ENCODE measurements around the gene GSTM3.
"Not testable (repeated sequence)": the region's sequence is repeated elsewhere in the genome, so short reads cannot be mapped to it uniquely, and the experiment has no call there.

GSTM3 gene

DNA sequence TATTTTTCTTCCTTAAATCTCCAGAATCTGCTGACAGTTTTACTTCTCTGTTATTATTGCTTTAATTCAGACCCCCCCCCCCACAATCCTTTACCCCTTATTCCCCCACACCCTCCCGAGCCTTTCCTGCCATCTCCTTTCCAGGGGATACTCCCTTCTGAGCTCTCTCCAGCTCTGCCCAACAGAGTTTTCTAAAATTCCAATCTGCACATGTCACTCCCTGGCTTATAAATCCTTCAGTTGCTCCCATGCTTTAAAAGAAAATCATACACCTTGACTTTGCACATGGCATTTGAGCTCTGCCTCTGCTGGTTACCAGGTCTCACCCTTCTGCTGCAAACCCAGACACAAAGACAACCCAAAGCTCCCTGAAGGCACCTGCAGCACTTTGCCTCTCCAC lies 34.6 kb upstream of the GSTM3 start:
- DNase-seq (ENCODE audit: low read depth in 1 of 2, low spot score in 1 of 2), result no peak

DNA sequence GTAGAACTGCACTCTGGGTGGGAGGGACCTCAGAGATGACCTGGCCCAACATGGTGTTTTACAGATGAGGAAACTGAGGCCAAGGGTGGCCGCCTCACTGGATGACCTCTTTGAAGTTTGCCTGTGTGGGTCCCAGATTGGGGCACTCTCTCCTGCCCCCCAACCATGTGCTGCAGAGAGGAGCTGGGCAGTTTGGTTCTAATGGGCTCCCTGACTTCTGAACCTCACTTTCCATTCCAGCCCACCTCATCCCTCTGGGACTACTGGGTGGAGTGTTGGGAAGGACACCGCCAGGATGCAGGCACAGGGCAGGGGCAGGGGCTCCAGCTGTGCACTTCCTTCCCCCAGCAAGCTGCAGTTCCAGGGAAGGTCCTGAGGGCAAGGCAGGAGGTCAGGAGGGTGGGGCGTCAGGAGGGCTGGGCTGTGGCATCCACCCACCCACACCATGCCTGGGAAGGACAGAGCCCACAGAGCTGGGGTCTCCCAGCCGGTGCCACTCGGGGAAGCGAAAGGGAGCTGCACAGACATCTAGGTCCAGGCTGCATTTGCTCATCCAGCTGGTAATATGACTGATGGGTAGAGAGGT lies 33.2 kb upstream of the GSTM3 start:
- DNase-seq (ENCODE audit: low read depth in 1 of 2, low spot score in 1 of 2), result no peak

DNA sequence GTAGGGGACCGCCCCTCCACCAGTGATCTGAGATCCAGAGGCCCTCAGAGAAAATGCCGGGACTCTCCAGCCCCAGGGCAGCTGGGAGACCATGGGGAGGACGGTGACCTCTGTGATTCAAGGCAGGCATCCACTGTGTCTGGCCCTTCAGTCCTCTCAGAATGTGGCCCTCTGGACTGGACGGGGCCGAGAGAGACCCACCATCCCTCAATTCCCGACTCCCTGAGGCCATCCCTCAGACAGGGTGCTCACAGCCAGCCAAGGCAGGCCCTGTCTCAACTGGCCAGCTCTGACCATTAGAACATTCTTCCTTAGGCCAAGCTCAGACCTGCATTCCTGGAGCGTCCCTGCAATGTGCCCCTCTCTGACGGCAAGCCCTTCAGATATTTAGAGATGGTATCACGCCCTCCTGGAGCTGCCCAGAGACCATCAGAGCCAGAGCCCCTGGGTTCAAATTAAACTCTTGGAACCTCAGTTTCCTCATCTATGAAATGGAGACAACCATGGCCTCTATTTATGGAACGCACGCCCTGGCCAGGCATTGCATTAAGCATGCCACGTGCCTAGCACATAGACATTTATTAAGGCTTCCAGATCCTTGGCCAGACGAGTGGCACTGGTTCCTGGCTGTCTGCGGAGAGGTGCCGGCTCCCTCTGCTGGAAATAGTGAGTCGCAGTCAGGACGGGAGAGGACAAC lies 32.5 kb upstream of the GSTM3 start:
- peak; percentile 32 to 41 for DNase-seq (ENCODE audit: low read depth in 1 of 2, low spot score in 1 of 2)

DNA sequence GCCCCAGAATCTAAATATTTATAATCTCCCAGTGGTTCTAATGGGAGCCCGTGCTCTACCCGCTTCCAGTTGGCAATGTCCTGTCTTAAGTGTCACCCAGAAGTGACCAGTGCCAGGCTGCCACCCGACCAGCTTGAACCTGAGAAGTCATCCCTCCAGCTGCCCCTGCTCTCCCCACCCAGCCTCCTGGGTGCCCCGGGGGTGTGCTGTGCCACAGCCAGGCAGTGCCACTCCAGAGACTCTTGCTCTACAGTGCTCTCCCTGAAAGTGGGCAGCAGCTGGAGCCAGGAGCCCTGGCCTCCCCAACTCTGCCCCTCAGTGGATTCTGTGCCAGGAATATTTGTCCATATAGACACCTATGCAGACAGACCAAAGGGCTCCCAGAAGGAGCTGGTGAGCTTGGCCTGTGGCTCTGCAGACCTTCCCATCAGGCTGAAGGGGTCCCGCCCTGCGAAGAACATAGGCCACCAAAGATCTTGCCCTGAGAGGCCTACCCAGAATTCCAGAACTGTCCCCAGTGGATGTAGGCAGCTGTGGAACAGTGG lies 31.9 kb upstream of the GSTM3 start:
- DNase-seq (ENCODE audit: low read depth in 1 of 2, low spot score in 1 of 2), result no peak

DNA sequence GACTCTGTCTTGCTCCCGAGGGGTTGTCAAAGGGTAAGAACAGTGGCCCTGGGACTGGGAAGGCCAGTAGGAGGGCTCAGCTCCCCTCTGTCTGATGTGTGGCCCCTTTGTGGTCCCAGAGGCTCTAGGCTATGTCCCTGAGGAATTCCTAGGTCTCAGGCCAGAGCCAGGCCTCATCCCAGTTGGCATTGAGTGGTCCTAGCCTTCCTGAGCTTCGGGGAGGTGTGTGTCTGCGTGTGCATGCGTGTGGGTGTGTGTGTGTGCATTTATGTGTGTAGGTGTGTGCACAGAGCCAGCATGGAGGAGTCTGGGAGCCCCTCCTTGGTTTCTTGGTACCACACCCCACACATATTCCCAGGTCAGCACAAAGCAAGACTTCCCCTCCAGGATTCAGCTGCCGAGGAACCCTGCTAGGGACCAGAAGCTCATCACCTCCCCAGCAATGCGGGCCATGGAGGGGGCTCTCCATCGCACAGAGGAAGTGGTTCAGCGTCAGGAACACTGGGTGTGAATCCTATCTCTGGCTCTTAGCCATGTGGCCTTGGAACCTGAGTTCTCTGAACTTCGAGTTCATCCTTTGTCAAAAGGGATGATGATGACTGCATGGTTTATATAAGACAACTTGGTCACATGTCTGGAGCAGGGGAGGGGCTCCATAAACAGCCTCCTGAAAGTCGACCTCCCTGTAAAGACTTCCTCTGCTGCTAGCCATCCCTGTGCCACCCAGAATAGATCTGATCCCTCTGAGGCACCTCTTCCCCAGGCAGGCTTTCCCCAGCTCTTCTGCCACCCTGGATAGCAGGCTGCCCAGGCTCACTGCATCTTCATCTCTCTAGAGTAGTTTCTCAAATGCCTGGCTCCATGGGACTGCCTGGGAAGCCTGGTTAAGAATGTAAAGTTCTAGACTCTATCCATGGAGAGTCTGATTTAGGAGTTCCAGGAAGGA lies 31.1 kb upstream of the GSTM3 start:
- DNase-seq (ENCODE audit: low read depth in 1 of 2, low spot score in 1 of 2), result no peak

DNA sequence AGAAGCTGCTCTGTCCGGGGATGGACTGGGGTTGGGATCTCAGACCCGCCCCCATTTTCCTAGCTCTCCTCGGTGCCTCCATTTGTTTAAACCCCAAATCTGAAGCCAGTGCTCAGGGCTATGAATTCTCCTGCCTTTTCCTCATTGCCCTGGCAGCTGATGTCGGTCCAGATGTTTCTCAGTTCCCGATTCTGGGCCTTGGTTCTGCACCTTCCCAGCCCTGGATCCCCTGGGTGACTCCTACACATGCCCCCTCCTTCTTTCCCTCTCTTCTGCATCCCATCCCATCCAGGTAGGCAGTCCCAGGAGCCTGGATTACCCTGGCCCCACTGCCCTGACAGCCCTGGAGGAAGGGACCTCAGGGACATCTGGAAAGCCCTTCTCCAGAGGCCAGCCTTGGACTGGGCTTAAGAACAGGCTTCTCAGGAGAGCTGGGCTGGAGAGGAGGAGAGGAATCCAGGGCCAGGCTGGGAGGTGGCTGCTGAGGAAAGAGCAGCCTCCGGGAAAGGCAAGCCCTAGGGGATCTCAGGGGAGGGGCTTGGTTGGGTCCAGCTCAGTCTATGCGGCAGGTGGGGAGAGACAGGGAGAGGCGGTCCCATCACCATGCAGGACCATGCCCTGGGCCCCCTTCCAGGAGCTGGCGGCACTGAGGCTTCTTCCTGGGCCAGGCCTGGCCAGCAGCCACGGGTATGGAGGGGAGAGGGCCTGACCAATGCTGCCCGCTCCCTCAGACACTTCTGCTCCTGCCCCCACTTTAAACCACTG lies 29.7 kb upstream of the GSTM3 start:
- no peak for DNase-seq (ENCODE audit: low read depth in 1 of 2, low spot score in 1 of 2)

DNA sequence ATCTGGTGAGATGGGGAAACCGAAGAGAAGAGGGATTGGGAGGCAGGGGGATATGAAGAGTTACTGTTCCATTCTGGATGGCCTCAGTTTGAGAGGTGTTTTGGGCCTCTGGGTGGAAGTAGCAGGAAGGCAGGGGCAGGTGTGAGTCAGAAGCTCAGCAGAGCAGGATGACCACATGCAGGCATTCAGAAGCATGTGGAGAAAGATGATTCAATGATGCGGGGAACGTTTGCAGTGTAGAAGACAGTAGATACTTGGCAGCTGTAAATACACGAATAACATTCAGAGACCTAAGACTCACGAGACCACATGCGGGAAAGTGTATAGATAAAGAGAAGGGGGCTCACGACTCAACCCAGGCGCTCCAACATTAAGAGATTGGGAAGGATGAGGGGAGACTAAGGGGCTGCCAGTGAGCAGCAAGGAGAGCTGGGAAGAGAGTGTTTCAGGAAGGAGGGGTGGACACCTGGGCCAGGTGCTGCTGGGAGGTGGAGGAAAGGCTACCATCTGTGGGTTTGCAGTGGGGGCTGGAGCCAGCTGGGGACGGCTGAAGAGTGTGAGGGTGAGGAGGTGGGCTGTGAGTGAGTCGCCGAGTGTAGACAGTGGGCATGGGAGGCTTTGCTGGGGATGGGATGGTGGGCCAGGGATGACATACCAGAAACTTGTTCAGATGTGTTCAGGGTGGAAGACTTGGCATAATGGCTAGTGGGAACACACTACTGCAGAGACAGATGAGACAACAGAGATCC lies 28.7 kb upstream of the GSTM3 start:
- DNase-seq (ENCODE audit: low read depth in 1 of 2, low spot score in 1 of 2), result no peak

DNA sequence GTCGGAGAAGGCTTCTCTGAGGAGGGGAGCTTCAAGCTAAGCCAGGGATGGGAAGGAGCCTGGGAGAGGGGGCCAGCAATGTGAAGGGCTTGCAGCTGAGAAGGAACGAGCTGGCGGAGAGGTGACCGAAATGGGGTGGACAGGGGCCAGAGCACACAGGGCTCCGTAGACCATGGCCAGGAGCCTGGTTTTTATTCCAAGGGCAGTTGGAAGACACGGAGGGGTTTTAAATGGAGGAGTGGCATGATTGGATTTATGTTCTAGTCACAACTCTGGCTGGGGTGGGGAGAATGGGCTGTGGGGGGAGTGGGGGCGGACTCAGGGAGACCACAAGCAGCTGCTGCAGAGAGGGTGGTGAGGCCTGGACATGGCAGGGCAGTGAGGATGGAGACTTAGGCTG lies 28.0 kb upstream of the GSTM3 start:
- no peak for DNase-seq (ENCODE audit: low read depth in 1 of 2, low spot score in 1 of 2)

DNA sequence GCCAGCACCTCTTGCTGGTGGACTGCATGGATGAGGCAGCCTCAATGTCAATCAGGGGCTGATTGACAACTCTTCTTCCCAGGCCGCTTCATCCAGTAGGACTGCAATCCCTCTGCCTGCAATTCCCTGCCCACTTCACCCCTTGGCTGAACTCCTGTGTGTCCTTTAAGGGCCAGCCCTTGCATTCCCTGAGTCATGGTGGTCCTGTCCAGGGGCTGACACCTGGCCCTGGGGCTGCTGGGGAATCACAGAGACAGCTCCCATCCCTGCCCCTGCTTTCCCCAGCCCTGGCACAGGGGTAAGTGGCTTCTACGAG lies 27.5 kb upstream of the GSTM3 start:
- DNase-seq (ENCODE audit: low read depth in 1 of 2, low spot score in 1 of 2), result no peak

DNA sequence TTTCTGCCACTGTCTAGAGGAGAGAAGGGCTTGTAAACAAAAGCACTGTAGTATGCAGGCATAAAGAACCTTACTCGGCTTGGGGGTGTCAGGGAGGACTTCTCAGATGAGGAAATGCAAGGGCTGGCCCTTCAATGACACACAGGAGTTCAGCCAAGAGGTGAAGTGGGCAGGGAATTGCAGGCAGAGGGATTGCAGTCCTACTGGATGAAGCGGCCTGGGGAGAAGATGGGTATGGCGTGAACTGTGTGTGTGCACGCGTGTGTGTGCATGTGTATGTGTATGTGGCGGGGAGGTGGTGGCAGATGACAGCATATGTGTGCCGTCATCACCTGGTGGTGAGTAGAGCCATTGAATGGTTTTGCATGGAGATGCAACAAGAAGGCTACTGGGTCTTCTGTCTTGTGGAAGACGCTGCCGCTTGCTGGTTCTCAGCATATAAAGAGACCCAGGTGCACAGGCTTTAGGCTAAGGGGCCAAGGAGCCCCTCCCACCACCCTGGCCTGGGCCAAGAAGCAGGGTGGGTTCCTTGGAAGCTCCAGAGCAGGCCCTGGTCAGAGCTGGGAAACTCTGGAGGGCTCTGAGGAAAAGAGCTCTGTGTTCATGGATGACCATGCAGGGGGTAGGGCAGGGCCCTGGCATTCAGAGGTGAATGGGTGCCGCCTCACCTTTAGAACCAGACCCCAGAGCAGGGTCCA lies 26.9 kb upstream of the GSTM3 start:
- DNase-seq (ENCODE audit: low read depth in 1 of 2, low spot score in 1 of 2), result no peak

DNA sequence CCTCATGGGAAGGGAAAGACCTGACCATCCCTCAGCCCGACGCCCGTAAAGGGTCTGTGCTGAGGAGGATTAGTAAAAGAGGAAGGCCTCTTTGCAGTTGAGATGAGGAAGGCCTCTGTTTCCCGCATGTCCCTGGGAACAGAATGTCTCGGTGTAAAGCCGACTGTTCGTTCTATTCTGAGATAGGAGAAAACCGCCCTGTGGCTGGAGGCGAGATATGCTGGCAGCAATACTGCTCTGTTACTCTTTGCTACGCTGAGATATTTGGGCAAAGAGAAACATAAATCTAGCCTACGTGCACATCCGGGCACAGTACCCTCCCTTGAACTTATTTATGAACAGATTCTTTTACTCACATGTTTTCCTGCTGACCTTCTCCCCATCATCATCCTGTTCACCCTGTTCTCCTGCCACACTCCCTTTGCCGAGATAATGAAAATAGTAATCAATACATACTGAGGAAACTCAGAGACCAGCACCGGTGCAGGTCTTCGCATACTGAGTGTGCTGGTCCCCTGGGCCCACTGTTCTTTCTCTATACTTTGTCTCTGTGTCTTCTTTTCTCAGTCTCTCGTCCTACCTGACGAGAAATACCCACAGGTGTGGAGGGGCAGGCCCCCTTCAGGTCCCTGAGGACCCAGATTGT lies 26.3 kb upstream of the GSTM3 start:
- not testable (repeated sequence) for DNase-seq (ENCODE audit: low read depth in 1 of 2, low spot score in 1 of 2)

DNA sequence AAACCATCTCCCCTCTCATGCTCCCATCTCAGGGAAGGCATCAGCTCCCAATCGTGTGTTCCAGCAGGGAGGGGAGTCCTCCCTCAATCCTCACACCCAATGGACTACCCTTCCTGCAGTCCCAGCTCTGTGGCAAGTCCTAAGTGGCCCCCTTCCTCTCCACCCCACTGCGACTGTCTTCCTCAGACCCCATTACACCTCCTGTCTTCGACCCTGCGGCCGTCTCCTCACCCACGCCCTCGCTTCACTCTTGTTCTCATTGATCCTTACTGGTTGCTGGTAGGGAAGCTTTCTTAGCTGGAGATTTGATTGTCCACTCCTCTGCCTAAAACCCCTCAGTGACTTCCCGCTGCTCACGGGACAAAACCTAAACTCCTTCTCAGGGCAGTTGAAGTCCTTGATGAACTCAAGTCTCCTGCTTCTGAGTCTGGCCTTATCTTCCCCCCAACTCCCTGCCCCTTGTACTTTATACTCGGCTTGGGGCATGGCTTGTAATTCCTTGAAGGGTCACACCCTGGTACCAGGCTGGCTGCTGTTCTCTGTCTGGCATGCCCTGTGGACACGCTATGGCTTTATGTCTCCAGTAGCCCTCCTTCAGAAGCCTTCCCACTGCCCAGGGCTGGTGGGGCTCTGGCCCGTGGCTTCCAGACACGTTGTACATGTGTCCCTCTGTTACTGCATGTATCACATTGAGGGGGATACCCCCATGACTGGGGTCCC lies 25.2 kb upstream of the GSTM3 start:
- peak in 1 of 2 donors; percentile 1 for DNase-seq (ENCODE audit: low read depth in 1 of 2, low spot score in 1 of 2)

DNA sequence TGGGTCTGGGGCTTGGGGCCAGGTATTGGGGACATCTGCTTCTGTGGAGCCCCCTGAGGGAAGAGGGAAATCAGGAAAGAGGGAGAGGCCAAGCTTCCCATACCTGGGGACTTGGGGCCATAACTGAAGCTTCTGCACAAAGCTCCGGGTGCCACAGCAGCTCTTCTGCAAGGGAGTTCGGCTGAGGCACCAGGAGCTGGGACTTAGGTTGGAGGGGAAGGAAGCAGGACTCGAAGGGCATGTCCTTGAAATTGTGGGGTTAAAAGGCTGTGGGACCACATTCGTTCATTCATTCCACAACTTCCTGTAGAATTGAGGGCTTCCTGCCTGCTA lies 24.6 kb upstream of the GSTM3 start:
- no peak for DNase-seq (ENCODE audit: low read depth in 1 of 2, low spot score in 1 of 2)

DNA sequence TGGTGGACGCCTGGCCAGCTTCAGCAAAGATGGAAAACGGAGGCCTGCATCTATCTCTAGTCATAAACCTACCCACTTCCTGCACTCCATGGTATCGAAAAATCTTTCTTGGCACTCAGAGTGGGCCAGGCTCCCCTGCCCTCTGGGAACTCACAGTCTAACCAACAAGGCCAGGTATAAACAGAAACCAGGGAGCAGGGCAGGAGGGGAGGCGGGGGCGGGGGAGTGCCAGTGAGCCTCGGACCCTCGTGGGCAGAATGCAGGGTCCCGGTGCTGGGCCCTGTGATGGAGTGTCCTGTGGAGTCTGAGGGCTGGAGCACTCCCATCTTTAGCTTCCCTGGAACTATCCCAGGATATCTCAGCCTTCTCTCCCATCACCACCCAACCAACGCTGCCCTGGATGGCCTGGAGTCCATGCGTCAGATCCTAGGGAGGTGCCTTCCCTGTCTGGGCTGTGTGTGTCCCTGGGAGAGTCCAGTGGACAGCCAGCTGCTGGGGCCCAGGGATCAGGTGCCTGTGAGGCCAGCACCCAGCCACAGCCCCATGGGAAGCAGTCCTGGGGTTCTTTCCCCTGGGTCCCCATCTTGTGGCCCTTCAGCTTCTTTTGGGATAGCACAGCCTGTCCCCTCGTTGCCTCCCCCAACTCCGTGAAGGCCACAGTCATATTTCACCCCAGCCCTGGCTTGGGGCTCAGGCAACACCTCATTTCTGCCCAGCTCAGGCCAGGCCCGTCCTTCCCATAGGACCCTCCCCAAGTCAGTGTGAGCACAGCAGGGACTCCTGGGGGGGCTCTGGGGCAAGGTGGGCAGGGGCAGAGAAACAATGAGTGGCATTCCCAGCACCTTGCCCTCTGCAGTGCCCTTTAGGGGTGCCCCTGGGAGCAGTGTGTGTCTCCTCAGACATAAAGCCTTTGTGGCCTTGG lies 24.0 kb upstream of the GSTM3 start:
- DNase-seq (ENCODE audit: low read depth in 1 of 2, low spot score in 1 of 2), result peak in 1 of 2 donors; percentile 3

DNA sequence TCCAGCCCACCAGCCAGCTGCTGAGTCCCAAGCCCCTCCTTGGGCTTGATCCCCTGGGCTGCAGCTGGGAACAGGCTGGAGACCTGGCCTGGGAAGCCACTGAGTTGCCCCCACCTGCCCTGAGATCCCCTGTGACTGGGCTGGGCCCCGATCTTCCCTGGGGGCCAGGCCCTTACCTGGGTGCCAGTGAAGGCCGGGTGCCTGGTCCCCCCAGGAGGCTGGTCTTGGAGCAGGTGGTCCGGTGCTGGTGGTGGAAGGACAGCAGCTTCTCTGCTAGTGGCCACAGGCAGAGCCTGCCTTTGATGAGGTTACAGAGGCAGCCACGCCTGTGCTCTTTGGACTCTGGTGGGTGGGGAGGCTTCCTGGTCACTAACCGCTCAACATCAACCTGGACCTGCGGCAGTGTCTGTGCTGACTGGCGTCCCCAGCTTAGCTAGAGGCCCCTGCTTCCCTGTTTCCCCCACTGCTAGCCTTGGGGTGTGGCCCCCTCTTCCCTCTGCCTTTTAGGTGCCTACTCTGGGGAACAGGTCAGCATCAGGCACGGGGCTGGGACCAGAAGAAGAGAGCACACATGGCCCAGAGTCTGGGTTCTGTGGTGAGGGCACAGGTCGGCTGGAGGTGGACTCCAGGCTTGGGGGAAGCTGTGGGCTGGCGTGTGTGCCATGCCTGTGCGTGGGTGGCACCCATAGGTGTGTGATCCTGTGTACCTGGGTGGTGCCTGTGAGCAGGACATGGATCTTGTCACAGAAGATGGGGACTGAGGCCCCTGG lies 23.0 kb upstream of the GSTM3 start, which contains the start of gene EPS8L3:
Gene EPS8L3 (minus strand): TSS at position 278 of the 770 bp plus-strand sequence. CDS start 2,174 bp downstream, outside the sequence.
- no peak for DNase-seq (ENCODE audit: low read depth in 1 of 2, low spot score in 1 of 2)

DNA sequence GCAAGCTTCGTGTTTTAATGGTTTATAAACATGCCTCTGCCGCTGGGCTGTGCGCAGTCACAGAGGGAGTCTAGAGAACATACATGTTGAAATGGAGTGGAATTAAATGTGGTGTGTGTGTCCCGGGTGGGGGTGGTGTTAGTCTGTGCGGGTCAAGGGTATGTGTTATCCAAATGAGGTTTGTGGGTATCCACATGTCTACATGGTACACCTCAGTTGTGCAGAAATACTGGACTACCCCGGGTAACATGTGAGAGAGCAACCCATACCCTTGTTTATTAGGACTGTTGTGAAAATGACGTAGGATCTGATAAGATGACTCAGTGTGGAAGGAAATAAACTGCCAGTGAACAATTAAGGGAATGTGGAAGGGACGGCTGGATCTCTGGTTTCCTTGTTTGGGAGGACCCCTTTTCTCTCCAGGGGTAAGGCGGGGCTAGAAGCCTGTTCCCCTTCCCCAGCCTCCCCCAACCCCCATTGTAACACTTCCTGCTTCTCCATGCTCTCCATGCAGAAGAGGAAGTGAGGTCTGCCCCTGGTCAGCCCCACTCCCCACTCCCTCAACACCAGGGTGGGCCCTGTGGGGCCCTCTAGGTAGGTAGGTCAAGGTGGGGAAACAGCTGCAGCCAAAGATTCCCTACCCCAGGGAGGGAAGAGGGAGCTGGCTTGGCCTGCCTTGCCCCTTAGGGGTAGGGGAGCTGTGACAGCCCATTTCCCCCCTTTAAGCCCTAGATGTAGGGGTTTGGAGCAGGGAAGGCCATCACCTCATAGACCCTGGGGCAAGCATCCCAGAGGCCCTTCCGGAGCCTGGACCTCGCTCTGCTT lies 22.2 kb upstream of the GSTM3 start:
- no peak for DNase-seq (ENCODE audit: low read depth in 1 of 2, low spot score in 1 of 2)
